ENCODE results near the gene BMP7.
"Not testable (repeated sequence)": the region's sequence is repeated elsewhere in the genome, so short reads cannot be mapped to it uniquely, and the experiment has no call there.

BMP7 gene

GRCh38 chr20:57287901-57288300 lies 21.5 kb upstream of the BMP7 start:
- DNase-seq (ENCODE audit: low spot score), result no peak

- DNase-seq (ENCODE audit: low spot score), result no peak
Measured at GRCh38 chr20:57287007-57287880, 20.8 kb upstream of the BMP7 start.

GRCh38 chr20:57283860-57284259 lies 17.4 kb upstream of the BMP7 start:
- DNase-seq (ENCODE audit: low spot score), result no peak

GRCh38 chr20:57282670-57283361 lies 16.4 kb upstream of the BMP7 start:
- DNase-seq (ENCODE audit: low spot score), result no peak

- no peak for DNase-seq (ENCODE audit: low spot score)
Measured at GRCh38 chr20:57281900-57282299, 15.5 kb upstream of the BMP7 start.

GRCh38 chr20:57280221-57280620 lies 13.8 kb upstream of the BMP7 start:
- no peak for DNase-seq (ENCODE audit: low spot score)

- DNase-seq (ENCODE audit: low spot score), result not testable (repeated sequence)
Measured at GRCh38 chr20:57279548-57279947, 13.1 kb upstream of the BMP7 start.

- no peak for DNase-seq (ENCODE audit: low spot score)
Measured at GRCh38 chr20:57278457-57278856, 12.0 kb upstream of the BMP7 start.

GRCh38 chr20:57277398-57278105 lies 11.1 kb upstream of the BMP7 start:
- DNase-seq (ENCODE audit: low spot score), result no peak

- no peak for DNase-seq (ENCODE audit: low spot score)
Measured at GRCh38 chr20:57276221-57276620, 9.8 kb upstream of the BMP7 start.

GRCh38 chr20:57275813-57276212 lies 9.4 kb upstream of the BMP7 start:
- DNase-seq (ENCODE audit: low spot score), result no peak

GRCh38 chr20:57275334-57275733 lies 8.9 kb upstream of the BMP7 start:
- DNase-seq (ENCODE audit: low spot score), result no peak

GRCh38 chr20:57274846-57275245 lies 8.4 kb upstream of the BMP7 start:
- no peak for DNase-seq (ENCODE audit: low spot score)

GRCh38 chr20:57274299-57274698 lies 7.9 kb upstream of the BMP7 start:
- no peak for DNase-seq (ENCODE audit: low spot score)

- DNase-seq (ENCODE audit: low spot score), result no peak
Measured at GRCh38 chr20:57272883-57273535, 6.6 kb upstream of the BMP7 start.

GRCh38 chr20:57270204-57270984 lies 4.0 kb upstream of the BMP7 start:
- DNase-seq (ENCODE audit: low spot score), result no peak

- DNase-seq (ENCODE audit: low spot score), result no peak
Measured at GRCh38 chr20:57269148-57269984, 2.9 kb upstream of the BMP7 start.

GRCh38 chr20:57268399-57269076 lies 2.1 kb upstream of the BMP7 start:
- no peak for DNase-seq (ENCODE audit: low spot score)

- no peak for DNase-seq (ENCODE audit: low spot score)
Measured at GRCh38 chr20:57267158-57267821, 849 bp upstream of the BMP7 start.

- DNase-seq (ENCODE audit: low spot score), result no peak
Measured at GRCh38 chr20:57265997-57266290, 497 bp downstream of the BMP7 start.

Data from CD4-positive, alpha-beta T cell treated with Interleukin-6 at 100 ng/mL for 8 hours (primary cell).